ENCODE results near the gene DNHD1. TPM values are rescaled to one million over a fixed set of nuclear protein-coding genes. Genes with fewer than 3 reads are reported as not detected.

DNHD1 gene
- 3.4 TPM for total RNA-seq
- 21.6 TPM for polyA plus RNA-seq
- long read RNA-seq, donor 1 = 0 reads
- long read RNA-seq, donor 2 = 0 reads
- long read RNA-seq, donor 3, partial matches to known transcripts = 31 of 48 reads
- long read RNA-seq, donor 3, other reads (novel, unspliced or antisense) = 17 of 48 reads
- long read RNA-seq, donor 4, partial matches to known transcripts = 5 of 13 reads
- long read RNA-seq, donor 4, other reads (novel, unspliced or antisense) = 8 of 13 reads
- long read RNA-seq, donor 5, partial matches to known transcripts = 29 of 42 reads
- long read RNA-seq, donor 5, other reads (novel, unspliced or antisense) = 13 of 42 reads
- long read RNA-seq, donor 6, partial matches to known transcripts = 0 of 10 reads
- long read RNA-seq, donor 6, other reads (novel, unspliced or antisense) = 8 of 10 reads
- long read RNA-seq, donor 7, partial matches to known transcripts = 27 of 41 reads
- long read RNA-seq, donor 7, other reads (novel, unspliced or antisense) = 14 of 41 reads
- long read RNA-seq, donor 8 = 0 reads
- long read RNA-seq, donor 9, partial matches to known transcripts = 5 of 6 reads
- long read RNA-seq, donor 9, other reads (novel, unspliced or antisense) = 0 of 6 reads
- long read RNA-seq, donor 10, partial matches to known transcripts = 302 of 318 reads
- long read RNA-seq, donor 10, other reads (novel, unspliced or antisense) = 16 of 318 reads

DNA sequence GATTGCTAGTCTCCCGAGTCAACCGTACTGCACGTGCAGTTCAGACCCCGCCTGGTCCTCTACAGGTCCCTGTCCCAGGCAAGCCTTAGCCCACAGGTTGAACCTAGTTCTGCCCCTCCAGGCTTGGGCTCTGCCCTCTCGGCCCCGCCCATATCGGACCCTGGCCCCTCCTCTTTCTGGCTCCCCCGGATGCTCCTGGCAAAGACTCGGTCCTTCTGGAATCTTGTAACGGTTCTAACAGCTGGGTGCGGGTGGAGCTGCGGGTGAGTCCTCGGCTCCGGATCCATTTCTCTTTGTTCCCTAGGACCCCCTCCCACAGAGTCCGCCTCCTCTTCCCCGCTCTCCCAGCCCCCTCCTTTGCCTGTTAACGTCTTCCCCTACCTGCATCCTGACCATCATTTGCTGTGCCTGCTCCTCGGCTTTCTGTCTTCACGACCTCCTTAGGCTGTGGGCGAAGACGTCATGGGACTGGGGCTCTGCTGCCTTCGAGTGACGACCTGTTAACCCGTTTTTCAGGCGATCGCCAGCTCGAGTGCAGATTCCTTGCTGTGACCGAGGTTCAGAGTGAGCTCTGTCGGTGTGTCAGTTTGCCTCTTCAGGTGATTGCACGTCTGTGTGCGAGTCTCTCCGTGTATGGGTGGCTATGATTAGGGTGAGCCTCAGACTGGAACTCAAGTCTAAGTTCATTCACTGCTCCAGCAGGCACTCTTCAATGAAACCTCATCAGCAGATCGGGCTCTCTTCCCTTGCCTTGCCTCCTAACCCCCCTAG, at the start of gene DNHD1:
TSS of gene DNHD1 (plus strand) at position 212 of the 771 bp plus-strand sequence. CDS start 936 bp downstream, outside the sequence.
- Histone ChIP-seq H3K27me3 (ENCODE audit: control insufficient read depth in 2 of 2, insufficient read depth in 1 of 2, low read length in 1 of 2) (no peaks in the 10 kb centered on the region), H3K4me1 (ENCODE audit: control insufficient read depth in 2 of 2, insufficient read depth in 2 of 2, low read length in 2 of 2) (no peaks in the 10 kb centered on the region), H3K4me3 (ENCODE audit: low read length in 2 of 2) (no peak within 1 kb of the TSS), H3K36me3 (ENCODE audit: control insufficient read depth in 2 of 2, insufficient read depth in 2 of 2, low read length in 1 of 2) (peaks cover 9 to 10% of the 10 kb centered on the region in 2 donors), H3K9me3 (ENCODE audit: control insufficient read depth in 2 of 2, insufficient read depth in 1 of 2, low read length in 1 of 2) (no peaks in the 10 kb centered on the region), H3K27ac (ENCODE audit: low read depth in 1 of 2, low read length in 1 of 2) (no peak within 1 kb of the TSS)
- 94% methylated on average over 33 of the region's 33 CpGs for WGBS
- DNase-seq (ENCODE audit: low read depth in 6 of 9, low spot score in 9 of 9) = no peak

DNA sequence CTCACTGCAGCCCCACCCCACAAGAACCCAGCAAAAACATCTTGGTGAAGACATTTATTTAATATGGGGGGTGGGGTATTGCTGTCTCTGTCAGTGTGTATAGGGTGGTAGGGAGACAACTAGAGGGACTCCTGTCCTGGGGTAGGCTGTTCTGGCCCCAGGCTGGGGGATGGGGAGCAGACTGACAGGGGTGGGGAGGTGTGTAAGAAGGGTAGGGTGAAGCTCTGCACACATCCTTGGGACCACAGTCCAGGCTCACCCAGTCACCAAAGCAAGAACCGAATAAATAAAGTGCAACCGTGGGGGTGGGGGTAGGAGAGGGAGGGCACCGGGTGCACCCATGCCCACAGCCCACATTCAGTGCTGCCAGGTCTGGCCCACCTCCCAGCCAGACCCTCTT, 48.5 kb upstream of the DNHD1 start:
- 100% methylated on average over 3 of the region's 3 CpGs for WGBS
- no peak overlapping the region for H3K4me3 ChIP-seq (ENCODE audit: low read length in 2 of 2)
- no peak for DNase-seq (ENCODE audit: low read depth in 6 of 9, low spot score in 9 of 9)
- H3K27ac ChIP-seq (ENCODE audit: low read depth in 1 of 2, low read length in 1 of 2) = no peak overlapping the region
- H3K36me3 ChIP-seq (ENCODE audit: control insufficient read depth in 2 of 2, insufficient read depth in 2 of 2, low read length in 1 of 2) = peaks cover 0 to 4% of the 10 kb centered on the region in 2 donors
- H3K27me3 ChIP-seq (ENCODE audit: control insufficient read depth in 2 of 2, insufficient read depth in 1 of 2, low read length in 1 of 2) = no peaks in the 10 kb centered on the region
- H3K9me3 ChIP-seq (ENCODE audit: control insufficient read depth in 2 of 2, insufficient read depth in 1 of 2, low read length in 1 of 2) = no peaks in the 10 kb centered on the region
- peaks cover 0 to under 1% of the 10 kb centered on the region in 2 donors for H3K4me1 ChIP-seq (ENCODE audit: control insufficient read depth in 2 of 2, insufficient read depth in 2 of 2, low read length in 2 of 2)

- no peak for DNase-seq (ENCODE audit: low read depth in 6 of 9, low spot score in 9 of 9)
- no peak overlapping the region for H3K4me3 ChIP-seq (ENCODE audit: low read length in 2 of 2)
- H3K4me1 ChIP-seq (ENCODE audit: control insufficient read depth in 2 of 2, insufficient read depth in 2 of 2, low read length in 2 of 2) = no peaks in the 10 kb centered on the region
- 95% methylated on average over 3 of the region's 3 CpGs for WGBS
- H3K36me3 ChIP-seq (ENCODE audit: control insufficient read depth in 2 of 2, insufficient read depth in 2 of 2, low read length in 1 of 2) = peaks cover 4 to 18% of the 10 kb centered on the region in 2 donors
- no peak overlapping the region for H3K27ac ChIP-seq (ENCODE audit: low read depth in 1 of 2, low read length in 1 of 2)
- H3K27me3 ChIP-seq (ENCODE audit: control insufficient read depth in 2 of 2, insufficient read depth in 1 of 2, low read length in 1 of 2) = no peaks in the 10 kb centered on the region
- H3K9me3 ChIP-seq (ENCODE audit: control insufficient read depth in 2 of 2, insufficient read depth in 1 of 2, low read length in 1 of 2) = no peaks in the 10 kb centered on the region
Measured at GRCh38 chr11:6452219-6452618, 44.9 kb upstream of the DNHD1 start.

GRCh38 chr11:6453152-6453551, 43.9 kb upstream of the DNHD1 start:
- WGBS = 98% methylated on average over 2 of the region's 2 CpGs
- no peak for DNase-seq (ENCODE audit: low read depth in 6 of 9, low spot score in 9 of 9)
- H3K27ac ChIP-seq (ENCODE audit: low read depth in 1 of 2, low read length in 1 of 2) = no peak overlapping the region
- peaks cover 4 to 20% of the 10 kb centered on the region in 2 donors for H3K36me3 ChIP-seq (ENCODE audit: control insufficient read depth in 2 of 2, insufficient read depth in 2 of 2, low read length in 1 of 2)
- no peaks in the 10 kb centered on the region for H3K9me3 ChIP-seq (ENCODE audit: control insufficient read depth in 2 of 2, insufficient read depth in 1 of 2, low read length in 1 of 2)
- no peaks in the 10 kb centered on the region for H3K4me1 ChIP-seq (ENCODE audit: control insufficient read depth in 2 of 2, insufficient read depth in 2 of 2, low read length in 2 of 2)
- no peak overlapping the region for H3K4me3 ChIP-seq (ENCODE audit: low read length in 2 of 2)
- no peaks in the 10 kb centered on the region for H3K27me3 ChIP-seq (ENCODE audit: control insufficient read depth in 2 of 2, insufficient read depth in 1 of 2, low read length in 1 of 2)

DNA sequence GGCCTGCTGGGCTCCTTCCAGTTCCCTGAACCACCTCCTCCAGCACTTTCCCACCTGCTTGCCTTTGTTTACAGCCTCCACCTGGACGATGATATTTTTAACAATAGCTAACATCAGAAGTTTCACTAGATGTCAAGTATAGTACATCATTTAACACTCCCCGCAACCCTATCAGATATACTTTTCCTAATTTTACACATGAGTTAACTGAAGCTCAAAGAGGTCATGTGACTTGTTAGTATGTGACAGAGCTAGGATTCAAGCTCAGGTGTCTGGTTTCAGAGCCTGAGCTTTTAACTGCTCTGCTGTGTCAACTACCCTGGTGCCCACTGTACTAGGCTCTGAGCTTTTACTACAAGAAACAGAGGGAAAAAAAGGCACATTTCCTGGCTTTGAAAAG, 42.0 kb upstream of the DNHD1 start:
- Histone ChIP-seq H3K4me3 (ENCODE audit: low read length in 2 of 2) (no peak overlapping the region), H3K36me3 (ENCODE audit: control insufficient read depth in 2 of 2, insufficient read depth in 2 of 2, low read length in 1 of 2) (peaks cover 4 to 20% of the 10 kb centered on the region in 2 donors), H3K4me1 (ENCODE audit: control insufficient read depth in 2 of 2, insufficient read depth in 2 of 2, low read length in 2 of 2) (no peaks in the 10 kb centered on the region), H3K27ac (ENCODE audit: low read depth in 1 of 2, low read length in 1 of 2) (no peak overlapping the region), H3K27me3 (ENCODE audit: control insufficient read depth in 2 of 2, insufficient read depth in 1 of 2, low read length in 1 of 2) (no peaks in the 10 kb centered on the region), H3K9me3 (ENCODE audit: control insufficient read depth in 2 of 2, insufficient read depth in 1 of 2, low read length in 1 of 2) (no peaks in the 10 kb centered on the region)
- WGBS = 92% methylated on average over 2 of the region's 2 CpGs
- no peak for DNase-seq (ENCODE audit: low read depth in 6 of 9, low spot score in 9 of 9)

- no peak for DNase-seq (ENCODE audit: low read depth in 6 of 9, low spot score in 9 of 9)
- H3K36me3 ChIP-seq (ENCODE audit: control insufficient read depth in 2 of 2, insufficient read depth in 2 of 2, low read length in 1 of 2) = peaks cover under 1 to 20% of the 10 kb centered on the region in 2 donors
- no peaks in the 10 kb centered on the region for H3K9me3 ChIP-seq (ENCODE audit: control insufficient read depth in 2 of 2, insufficient read depth in 1 of 2, low read length in 1 of 2)
- no peaks in the 10 kb centered on the region for H3K4me1 ChIP-seq (ENCODE audit: control insufficient read depth in 2 of 2, insufficient read depth in 2 of 2, low read length in 2 of 2)
- H3K4me3 ChIP-seq (ENCODE audit: low read length in 2 of 2) = no peak overlapping the region
- H3K27ac ChIP-seq (ENCODE audit: low read depth in 1 of 2, low read length in 1 of 2) = no peak overlapping the region
- H3K27me3 ChIP-seq (ENCODE audit: control insufficient read depth in 2 of 2, insufficient read depth in 1 of 2, low read length in 1 of 2) = no peaks in the 10 kb centered on the region
- WGBS = 98% methylated on average over 56 of the region's 56 CpGs
Measured at GRCh38 chr11:6456361-6457073, 40.6 kb upstream of the DNHD1 start.

GRCh38 chr11:6457581-6458320, 39.3 kb upstream of the DNHD1 start:
- H3K36me3 ChIP-seq (ENCODE audit: control insufficient read depth in 2 of 2, insufficient read depth in 2 of 2, low read length in 1 of 2) = peaks cover 0 to 20% of the 10 kb centered on the region in 2 donors
- 98% methylated on average over 26 of the region's 26 CpGs for WGBS

GRCh38 chr11:6458352-6459098, 38.6 kb upstream of the DNHD1 start:
- Histone ChIP-seq H3K9me3 (ENCODE audit: control insufficient read depth in 2 of 2, insufficient read depth in 1 of 2, low read length in 1 of 2) (no peaks in the 10 kb centered on the region), H3K36me3 (ENCODE audit: control insufficient read depth in 2 of 2, insufficient read depth in 2 of 2, low read length in 1 of 2) (peaks cover 0 to 20% of the 10 kb centered on the region in 2 donors), H3K4me1 (ENCODE audit: control insufficient read depth in 2 of 2, insufficient read depth in 2 of 2, low read length in 2 of 2) (no peaks in the 10 kb centered on the region), H3K27ac (ENCODE audit: low read depth in 1 of 2, low read length in 1 of 2) (no peak overlapping the region), H3K4me3 (ENCODE audit: low read length in 2 of 2) (no peak overlapping the region), H3K27me3 (ENCODE audit: control insufficient read depth in 2 of 2, insufficient read depth in 1 of 2, low read length in 1 of 2) (no peaks in the 10 kb centered on the region)
- DNase-seq (ENCODE audit: low read depth in 6 of 9, low spot score in 9 of 9) = no peak
- WGBS = 94% methylated on average over 2 of the region's 2 CpGs

More at GRCh38 chr11:6457581-6458320, 39.3 kb upstream of the DNHD1 start:
- no peak overlapping the region for H3K27ac ChIP-seq (ENCODE audit: low read depth in 1 of 2, low read length in 1 of 2)
- H3K9me3 ChIP-seq (ENCODE audit: control insufficient read depth in 2 of 2, insufficient read depth in 1 of 2, low read length in 1 of 2) = no peaks in the 10 kb centered on the region
- H3K27me3 ChIP-seq (ENCODE audit: control insufficient read depth in 2 of 2, insufficient read depth in 1 of 2, low read length in 1 of 2) = no peaks in the 10 kb centered on the region
- no peaks in the 10 kb centered on the region for H3K4me1 ChIP-seq (ENCODE audit: control insufficient read depth in 2 of 2, insufficient read depth in 2 of 2, low read length in 2 of 2)
- no peak for DNase-seq (ENCODE audit: low read depth in 6 of 9, low spot score in 9 of 9)
- no peak overlapping the region for H3K4me3 ChIP-seq (ENCODE audit: low read length in 2 of 2)

All from thymus (tissue), 14 donors.